ENCODE measurements around the gene FCER1A. TPM values are rescaled to one million over a fixed set of nuclear protein-coding genes. Genes with fewer than 3 reads are reported as not detected.

Gene FCER1A
- total and polyA plus RNA-seq, 5 donors from 2014 or later, result 1.5 TPM; not detected in 4

DNA sequence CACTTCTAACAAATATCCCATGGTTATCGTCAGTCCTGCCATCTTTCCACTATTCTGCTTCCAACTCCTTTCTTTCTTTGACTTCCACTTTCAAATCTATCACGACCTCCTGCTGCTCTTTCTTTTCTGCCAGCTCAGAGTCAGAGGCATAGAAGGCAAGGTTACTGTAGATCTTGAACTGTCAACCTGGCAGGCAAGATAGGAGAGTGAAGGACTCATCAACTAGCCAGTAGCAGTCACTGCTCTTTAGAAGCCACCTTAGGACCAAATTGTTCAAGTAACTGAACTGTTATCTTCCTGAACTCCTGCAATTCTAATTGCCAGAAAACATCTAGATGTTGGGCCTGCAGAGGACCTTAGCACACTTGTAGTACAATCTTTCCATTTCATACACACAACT is 13.1 kb upstream of the FCER1A start:
- H3K4me1 ChIP-seq (ENCODE audit: control insufficient read depth, insufficient read depth, low read length, poor library complexity, severe bottlenecking), result no peaks in the 10 kb centered on the region
- H3K36me3 Mint-ChIP-seq, result no peaks in the 10 kb centered on the region
- no peaks in the 10 kb centered on the region for H3K9me3 ChIP-seq (ENCODE audit: control insufficient read depth in 2 of 2, low read length in 2 of 2)
- no peak for ATAC-seq (ENCODE audit: low read depth in 2 of 2)
- H3K9me3 Mint-ChIP-seq, result no peaks in the 10 kb centered on the region
- H3K36me3 ChIP-seq (ENCODE audit: control insufficient read depth, insufficient read depth, low read length), result no peaks in the 10 kb centered on the region
- H3K4me3 Mint-ChIP-seq, result no peak overlapping the region
- no peak overlapping the region for H3K27ac ChIP-seq (ENCODE audit: insufficient read depth, low read length, poor library complexity, severe bottlenecking)
- H3K27me3 ChIP-seq (ENCODE audit: control insufficient read depth, insufficient read depth, low read length), result no peaks in the 10 kb centered on the region
- no peak overlapping the region for H3K27ac Mint-ChIP-seq
- no peak overlapping the region for H3K4me3 ChIP-seq (ENCODE audit: low read depth, low read length)
- no peaks in the 10 kb centered on the region for H3K4me1 Mint-ChIP-seq
- no peak for DNase-seq
- peaks cover 8% of the 10 kb centered on the region for H3K27me3 Mint-ChIP-seq

DNA sequence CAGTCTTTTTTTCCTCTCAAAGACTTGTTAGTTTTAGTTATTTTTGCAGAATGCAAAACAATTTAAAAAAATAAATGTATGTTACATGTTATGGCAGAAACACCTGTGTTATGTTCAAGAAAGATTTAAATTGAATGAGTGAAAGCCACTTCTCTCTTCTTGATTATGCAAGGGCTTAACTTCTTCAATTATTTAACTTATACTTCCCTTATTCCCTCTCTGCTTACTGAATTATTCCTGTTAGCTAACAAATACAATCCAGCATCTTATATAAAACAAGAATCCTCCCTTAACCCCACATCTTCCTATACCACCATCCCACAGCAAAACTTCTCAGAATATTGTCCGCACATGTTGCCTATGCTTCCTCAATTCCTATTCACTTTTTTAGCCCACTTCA is 10.7 kb upstream of the FCER1A start:
- Mint-ChIP-seq H3K9me3 (no peaks in the 10 kb centered on the region), H3K4me1 (no peaks in the 10 kb centered on the region), H3K36me3 (no peaks in the 10 kb centered on the region), H3K27me3 (peaks cover 8% of the 10 kb centered on the region), H3K4me3 (no peak overlapping the region), H3K27ac (peak overlapping the region in 1 of 3 donors; percentile 11)
- peaks cover 2% of the 10 kb centered on the region for H3K27me3 ChIP-seq (ENCODE audit: control insufficient read depth, insufficient read depth, low read length)
- no peak overlapping the region for H3K27ac ChIP-seq (ENCODE audit: insufficient read depth, low read length, poor library complexity, severe bottlenecking)
- ATAC-seq (ENCODE audit: low read depth in 2 of 2), result no peak
- no peaks in the 10 kb centered on the region for H3K36me3 ChIP-seq (ENCODE audit: control insufficient read depth, insufficient read depth, low read length)
- no peak for DNase-seq
- H3K4me1 ChIP-seq (ENCODE audit: control insufficient read depth, insufficient read depth, low read length, poor library complexity, severe bottlenecking), result no peaks in the 10 kb centered on the region
- no peaks in the 10 kb centered on the region for H3K9me3 ChIP-seq (ENCODE audit: control insufficient read depth in 2 of 2, low read length in 2 of 2)
- no peak overlapping the region for H3K4me3 ChIP-seq (ENCODE audit: low read depth, low read length)

DNA sequence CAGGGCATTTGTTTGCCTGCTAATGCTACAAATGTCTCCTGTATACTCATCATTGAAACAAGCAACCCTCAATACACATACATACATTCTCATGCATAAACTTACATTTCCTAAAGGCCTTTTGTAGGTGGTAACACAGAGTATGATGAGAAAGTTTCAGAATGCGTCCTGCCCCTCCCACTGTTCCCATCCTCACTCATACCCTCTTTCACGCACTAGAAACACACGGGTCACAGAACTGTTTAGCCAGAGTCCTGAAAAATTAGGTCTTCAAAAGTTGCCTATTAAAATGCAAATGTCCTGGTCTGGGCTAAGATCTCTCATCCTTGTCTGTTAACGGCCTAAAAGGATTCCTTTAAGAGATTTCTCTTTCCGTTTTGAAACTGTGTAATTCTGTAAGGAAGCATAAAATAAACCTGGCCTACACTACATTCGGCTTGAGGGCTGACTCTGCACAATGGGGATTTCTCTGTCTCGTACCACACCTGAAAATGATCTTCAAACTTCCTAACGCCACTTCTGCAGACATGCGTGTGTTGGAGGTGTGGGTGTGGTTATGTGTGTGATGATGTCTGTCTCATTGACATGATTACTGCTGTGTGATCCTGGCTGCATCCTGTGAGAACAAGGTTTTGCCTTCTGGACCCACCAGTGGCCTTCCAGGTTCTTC is 5.3 kb upstream of the FCER1A start:
- no peaks in the 10 kb centered on the region for H3K4me1 Mint-ChIP-seq
- Histone ChIP-seq H3K4me3 (ENCODE audit: low read depth, low read length) (no peak overlapping the region), H3K27me3 (ENCODE audit: control insufficient read depth, insufficient read depth, low read length) (peaks cover 2% of the 10 kb centered on the region), H3K27ac (ENCODE audit: insufficient read depth, low read length, poor library complexity, severe bottlenecking) (no peak overlapping the region), H3K36me3 (ENCODE audit: control insufficient read depth, insufficient read depth, low read length) (no peaks in the 10 kb centered on the region), H3K9me3 (ENCODE audit: control insufficient read depth in 2 of 2, low read length in 2 of 2) (no peaks in the 10 kb centered on the region), H3K4me1 (ENCODE audit: control insufficient read depth, insufficient read depth, low read length, poor library complexity, severe bottlenecking) (no peaks in the 10 kb centered on the region)
- H3K4me3 Mint-ChIP-seq, result no peak overlapping the region
- no peaks in the 10 kb centered on the region for H3K27me3 Mint-ChIP-seq
- no peak for DNase-seq
- peaks cover 0 to 3% (median 0%) of the 10 kb centered on the region in 7 donors for H3K9me3 Mint-ChIP-seq
- H3K27ac Mint-ChIP-seq, result no peak overlapping the region
- no peaks in the 10 kb centered on the region for H3K36me3 Mint-ChIP-seq
- no peak for ATAC-seq (ENCODE audit: low read depth in 2 of 2)

DNA sequence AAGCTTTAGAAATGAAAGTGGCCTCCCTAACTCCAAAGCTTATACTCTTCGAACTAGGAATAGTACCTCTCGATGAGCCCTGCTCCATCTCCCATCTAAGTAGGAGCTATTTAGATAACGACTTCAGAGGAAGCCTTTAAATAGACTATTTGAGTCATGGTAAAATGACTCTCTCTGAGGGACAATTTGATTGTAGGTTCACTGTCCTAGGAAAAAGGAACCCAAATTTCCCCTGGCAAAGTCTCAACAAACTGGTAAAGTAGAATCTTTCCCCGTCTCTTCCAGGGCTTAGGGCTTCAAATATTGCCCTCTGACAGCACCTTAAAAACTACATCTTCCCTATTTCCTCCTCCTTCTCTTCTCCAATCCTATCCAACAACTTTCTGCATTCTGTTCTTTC is 2.0 kb upstream of the FCER1A start:
- Histone ChIP-seq H3K9me3 (ENCODE audit: control insufficient read depth in 2 of 2, low read length in 2 of 2) (no peaks in the 10 kb centered on the region), H3K4me1 (ENCODE audit: control insufficient read depth, insufficient read depth, low read length, poor library complexity, severe bottlenecking) (no peaks in the 10 kb centered on the region), H3K27me3 (ENCODE audit: control insufficient read depth, insufficient read depth, low read length) (peaks cover 5% of the 10 kb centered on the region), H3K27ac (ENCODE audit: insufficient read depth, low read length, poor library complexity, severe bottlenecking) (no peak overlapping the region), H3K36me3 (ENCODE audit: control insufficient read depth, insufficient read depth, low read length) (no peaks in the 10 kb centered on the region), H3K4me3 (ENCODE audit: low read depth, low read length) (no peak overlapping the region)
- DNase-seq (no peak), ATAC-seq (ENCODE audit: low read depth in 2 of 2) (no peak)
- no peaks in the 10 kb centered on the region for H3K27me3 Mint-ChIP-seq
- H3K36me3 Mint-ChIP-seq, result no peaks in the 10 kb centered on the region
- H3K4me1 Mint-ChIP-seq, result no peaks in the 10 kb centered on the region
- H3K4me3 Mint-ChIP-seq, result no peak overlapping the region
- no peak overlapping the region for H3K27ac Mint-ChIP-seq
- H3K9me3 Mint-ChIP-seq, result peaks cover 0 to 3% (median 0%) of the 10 kb centered on the region in 7 donors

DNA sequence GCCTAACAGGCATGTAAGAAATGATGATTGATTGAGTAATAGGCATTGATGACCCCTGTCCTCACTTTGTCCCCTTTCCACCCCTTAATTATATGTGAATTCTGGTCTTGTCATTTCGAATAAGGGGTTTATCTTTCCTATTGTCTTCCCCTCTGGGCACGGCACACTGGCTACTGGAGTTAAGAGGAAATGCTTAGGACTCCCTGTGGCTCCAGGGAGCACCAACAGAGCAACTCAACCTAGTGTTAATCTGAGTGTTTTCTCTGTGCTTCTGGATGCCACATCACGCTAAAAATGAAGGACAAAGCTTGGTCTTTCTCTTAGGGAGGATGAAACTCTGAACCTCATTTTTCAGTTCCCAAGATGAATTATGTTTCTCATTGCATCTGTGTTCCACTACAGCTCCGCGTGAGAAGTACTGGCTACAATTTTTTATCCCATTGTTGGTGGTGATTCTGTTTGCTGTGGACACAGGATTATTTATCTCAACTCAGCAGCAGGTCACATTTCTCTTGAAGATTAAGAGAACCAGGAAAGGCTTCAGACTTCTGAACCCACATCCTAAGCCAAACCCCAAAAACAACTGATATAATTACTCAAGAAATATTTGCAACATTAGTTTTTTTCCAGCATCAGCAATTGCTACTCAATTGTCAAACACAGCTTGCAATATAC is 5.3 kb downstream of the FCER1A start:
- no peaks in the 10 kb centered on the region for H3K36me3 Mint-ChIP-seq
- Histone ChIP-seq H3K36me3 (ENCODE audit: control insufficient read depth, insufficient read depth, low read length) (no peaks in the 10 kb centered on the region), H3K4me3 (ENCODE audit: low read depth, low read length) (no peak overlapping the region), H3K27me3 (ENCODE audit: control insufficient read depth, insufficient read depth, low read length) (peaks cover 3% of the 10 kb centered on the region), H3K27ac (ENCODE audit: insufficient read depth, low read length, poor library complexity, severe bottlenecking) (no peak overlapping the region), H3K4me1 (ENCODE audit: control insufficient read depth, insufficient read depth, low read length, poor library complexity, severe bottlenecking) (no peaks in the 10 kb centered on the region), H3K9me3 (ENCODE audit: control insufficient read depth in 2 of 2, low read length in 2 of 2) (no peaks in the 10 kb centered on the region)
- H3K27me3 Mint-ChIP-seq, result peaks cover 6% of the 10 kb centered on the region
- DNase-seq (no peak), ATAC-seq (ENCODE audit: low read depth in 2 of 2) (no peak)
- no peaks in the 10 kb centered on the region for H3K4me1 Mint-ChIP-seq
- no peaks in the 10 kb centered on the region for H3K9me3 Mint-ChIP-seq
- no peak overlapping the region for H3K4me3 Mint-ChIP-seq
- H3K27ac Mint-ChIP-seq, result no peak overlapping the region

DNA sequence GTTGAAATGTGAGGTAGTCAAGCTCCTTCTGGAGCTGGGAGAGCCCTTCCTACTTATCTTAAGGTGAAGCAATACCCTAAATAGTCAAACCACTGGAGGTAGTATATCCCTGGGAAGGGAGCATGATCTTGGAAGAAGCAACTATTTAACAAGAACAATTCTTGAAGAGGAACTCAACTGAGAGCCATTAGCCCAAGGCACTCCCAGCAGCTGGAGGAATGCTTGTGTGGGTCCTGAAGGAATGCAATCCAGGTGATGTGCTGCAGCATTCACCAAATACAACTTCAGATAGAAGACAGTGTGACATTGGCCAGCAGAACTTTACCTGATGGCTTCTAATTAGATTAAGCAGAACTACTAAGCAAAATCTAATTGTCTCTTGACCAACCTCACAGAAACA is 9.5 kb downstream of the FCER1A start:
- peaks cover 10% of the 10 kb centered on the region for H3K27me3 Mint-ChIP-seq
- H3K36me3 ChIP-seq (ENCODE audit: control insufficient read depth, insufficient read depth, low read length), result no peaks in the 10 kb centered on the region

DNA sequence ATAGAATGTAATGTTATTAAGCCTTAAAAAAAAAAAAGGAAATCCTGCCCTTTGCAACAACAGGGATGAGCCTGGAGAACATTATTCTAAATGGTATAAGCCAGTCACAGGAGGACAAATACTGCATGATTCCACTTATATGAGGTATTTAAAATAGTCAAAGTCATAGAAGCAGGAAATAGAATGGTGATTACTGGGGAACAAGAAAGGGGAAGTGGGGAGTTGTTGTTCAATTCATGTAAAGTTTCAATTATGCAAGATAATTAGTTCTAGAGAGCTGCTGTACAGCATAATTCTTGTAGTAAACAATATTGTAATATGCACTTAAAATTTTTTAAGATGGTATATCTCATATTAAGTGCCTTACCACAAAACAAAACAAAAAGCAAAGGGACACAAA is 13.2 kb downstream of the FCER1A start:
- no peak overlapping the region for H3K27ac Mint-ChIP-seq

More for the DNA sequence above, 9.5 kb downstream of the FCER1A start:
- H3K27me3 ChIP-seq (ENCODE audit: control insufficient read depth, insufficient read depth, low read length), result no peaks in the 10 kb centered on the region
- no peak overlapping the region for H3K27ac ChIP-seq (ENCODE audit: insufficient read depth, low read length, poor library complexity, severe bottlenecking)
- DNase-seq (no peak), ATAC-seq (ENCODE audit: low read depth in 2 of 2) (no peak)
- Mint-ChIP-seq H3K27ac (no peak overlapping the region), H3K9me3 (peaks cover 0 to 5% (median 0%) of the 10 kb centered on the region in 7 donors), H3K4me3 (no peak overlapping the region), H3K36me3 (no peaks in the 10 kb centered on the region), H3K4me1 (no peaks in the 10 kb centered on the region)
- H3K4me1 ChIP-seq (ENCODE audit: control insufficient read depth, insufficient read depth, low read length, poor library complexity, severe bottlenecking), result no peaks in the 10 kb centered on the region
- no peak overlapping the region for H3K4me3 ChIP-seq (ENCODE audit: low read depth, low read length)
- H3K9me3 ChIP-seq (ENCODE audit: control insufficient read depth in 2 of 2, low read length in 2 of 2), result no peaks in the 10 kb centered on the region

More for the DNA sequence above, 13.2 kb downstream of the FCER1A start:
- ATAC-seq (ENCODE audit: low read depth in 2 of 2), result no peak
- peaks cover 9% of the 10 kb centered on the region for H3K27me3 Mint-ChIP-seq
- no peak overlapping the region for H3K27ac ChIP-seq (ENCODE audit: insufficient read depth, low read length, poor library complexity, severe bottlenecking)
- H3K36me3 Mint-ChIP-seq, result no peaks in the 10 kb centered on the region
- no peak for DNase-seq
- no peaks in the 10 kb centered on the region for H3K9me3 ChIP-seq (ENCODE audit: control insufficient read depth in 2 of 2, low read length in 2 of 2)
- no peaks in the 10 kb centered on the region for H3K4me1 ChIP-seq (ENCODE audit: control insufficient read depth, insufficient read depth, low read length, poor library complexity, severe bottlenecking)
- no peaks in the 10 kb centered on the region for H3K27me3 ChIP-seq (ENCODE audit: control insufficient read depth, insufficient read depth, low read length)
- no peaks in the 10 kb centered on the region for H3K36me3 ChIP-seq (ENCODE audit: control insufficient read depth, insufficient read depth, low read length)
- no peaks in the 10 kb centered on the region for H3K4me1 Mint-ChIP-seq
- peaks cover 0 to 9% (median 0%) of the 10 kb centered on the region in 7 donors for H3K9me3 Mint-ChIP-seq
- H3K4me3 Mint-ChIP-seq, result no peak overlapping the region
- H3K4me3 ChIP-seq (ENCODE audit: low read depth, low read length), result no peak overlapping the region
